K562 (cell line): ENCODE measurements around the gene IRAK2. TPM values are rescaled to one million over a fixed set of nuclear protein-coding genes. Genes with fewer than 3 reads are reported as not detected.

ENCODE experiments used
- BRD9 ChIP-seq: fragments of 450-650 bp; IDR thresholded peaks from 2 replicates; pipeline ENCODE4 v1.6.1; 2018; ENCODE audit warnings: low read depth; ENCODE audit not compliant: partially characterized antibody
- CCNT2 ChIP-seq: IDR thresholded peaks from 2 replicates; pipeline ENCODE4 v1.6.1; 2011; ENCODE audit warnings: borderline replicate concordance, low read depth, mild to moderate bottlenecking, moderate library complexity, mixed read lengths, low read length; ENCODE audit not compliant: insufficient read length; ENCODE audit errors: extremely low read depth
- GTF2F1 ChIP-seq: IDR thresholded peaks from 2 replicates; pipeline ENCODE4 v1.6.1; 2011; ENCODE audit warnings: low read depth, low read length, improper control_type of control experiment
- SP2 ChIP-seq: IDR thresholded peaks from 2 replicates; pipeline ENCODE4 v1.6.1; 2011; ENCODE audit warnings: mild to moderate bottlenecking, low read depth, low read length, moderate library complexity; ENCODE audit not compliant: poor library complexity, severe bottlenecking; ENCODE audit errors: extremely low read depth
- TARDBP ChIP-seq: fragments of 450-650 bp; IDR thresholded peaks from 2 replicates; pipeline ENCODE4 v1.6.1; 2016
- ZNF354B ChIP-seq: fragments of 250-450 bp; sonication (Bioruptor Pico); IDR thresholded peaks from 2 replicates; pipeline ENCODE4 v1.4.0; 2020
- polyA plus RNA-seq, 8 experiments: library from polyadenylated mRNA; depleted of rRNA in 4 of 8; stranded (reverse) in 5 of 8; unstranded in 3 of 8; fragments of >200 nt; fragmentation: Nextera tagmentation in 2 of 8; fragmentation: Illumina TruSeq in 1 of 8; extraction: Ambion mirVana in 2 of 8; extraction: Trizol in 1 of 8; gene quantifications; 2 replicates each; pipeline versions ENCODE4 v1.2.1 to v1.2.3, GENCODE V29; 2011 to 2014; ENCODE audit warnings: inconsistent platforms in 1 of 8, missing spikeins in 1 of 8
- total RNA-seq, 7 experiments: library from RNA; depleted of rRNA in 6 of 7; stranded (reverse); fragments of >200 nt in 6 of 7; fragmentation: Illumina TruSeq in 2 of 7; extraction: Trizol in 2 of 7; gene quantifications; 2 replicates each; pipeline versions ENCODE4 v1.2.1 to v1.2.3, GENCODE V29; 2011 to 2021; ENCODE audit warnings: low replicate concordance in 1 of 7
- TF ChIP-seq, protein P1 (sequence below): fragments of 200-800 bp; sonication (Bioruptor generic); IDR thresholded peaks from 2 replicates; pipeline ENCODE4 v1.6.1; 2016; ENCODE audit warnings: missing genetic modification characterization, missing compliant biosample characterization
- TF ChIP-seq, protein P2 (sequence below), 2 experiments: fragments of 200-800 bp in 1 of 2; sonication (Bioruptor generic) in 1 of 2; sonication (generic) in 1 of 2; formaldehyde crosslinking in 1 of 2; IDR thresholded peaks in 1 of 2; conservative IDR thresholded peaks in 1 of 2; 2 replicates each; pipeline versions ENCODE4 v1.5.0 to v1.6.1; 2016 to 2020; ENCODE audit warnings: missing compliant biosample characterization in 1 of 2, missing genetic modification characterization in 1 of 2, missing genetic modification reagents in 1 of 2
- TF ChIP-seq, protein P3 (sequence below), 2 experiments: IDR thresholded peaks in 1 of 2; conservative IDR thresholded peaks in 1 of 2; 2 replicates each; pipeline ENCODE4 v1.6.1; 2016; ENCODE audit warnings: low read depth in 2 of 2, mild to moderate bottlenecking in 1 of 2, missing compliant biosample characterization in 1 of 2, missing genetic modification characterization in 1 of 2, moderate library complexity in 1 of 2
- TF ChIP-seq, protein P4 (sequence below): fragments of 450-650 bp; IDR thresholded peaks from 2 replicates; pipeline ENCODE4 v1.6.1; 2017; ENCODE audit warnings: antibody characterized with exemption, mild to moderate bottlenecking

The IRAK2 gene
- total and polyA plus RNA-seq, 9 of the 15 experiments (the other 6 are each of a cell fraction or from before 2014, with no cell fraction given), result 0.42 to 4.4 (median 2.7) TPM

DNA sequence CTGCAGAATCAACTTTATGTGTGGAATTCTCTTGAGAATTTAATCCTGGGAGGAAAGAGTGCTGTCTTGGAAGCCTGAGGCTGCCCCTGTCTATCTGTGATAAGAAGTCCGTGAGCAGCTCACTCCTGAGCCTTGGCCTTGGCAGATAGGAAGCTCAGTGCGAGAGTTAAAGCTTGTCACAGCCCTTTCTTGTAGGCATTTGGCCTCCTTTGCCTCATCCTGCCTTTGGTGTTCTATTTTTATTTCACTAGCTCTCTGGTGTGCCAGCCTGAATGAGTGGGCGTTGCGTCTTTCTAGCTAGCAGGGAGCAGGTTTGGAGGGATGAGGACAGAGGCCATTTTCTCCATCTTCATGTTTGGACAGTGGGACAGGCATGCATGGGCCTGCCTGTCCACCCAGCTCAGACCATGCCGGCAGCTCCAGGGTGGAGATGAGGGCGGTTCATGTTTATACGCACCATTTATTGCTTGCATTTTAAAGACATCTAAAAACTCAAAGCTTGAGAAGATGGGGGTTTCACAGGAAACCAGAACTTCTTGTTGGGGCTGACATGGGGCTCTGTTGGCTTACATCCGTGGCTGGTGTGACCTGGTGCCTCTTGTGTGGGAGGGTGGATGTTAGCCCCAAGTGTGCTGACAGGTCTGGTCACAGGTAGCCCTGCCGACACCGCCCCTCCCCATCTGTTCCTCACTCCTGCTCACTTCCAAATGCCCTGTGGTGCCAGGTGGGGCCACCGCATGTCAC is 29.8 kb downstream of the IRAK2 start (continued):
- TF ChIP-seq CCNT2 (no peak), SP2 (no peak), ZNF354B (no peak), TARDBP (no peak), GTF2F1 (no peak), BRD9 (no peak)
- TF ChIP-seq, protein P1, sequence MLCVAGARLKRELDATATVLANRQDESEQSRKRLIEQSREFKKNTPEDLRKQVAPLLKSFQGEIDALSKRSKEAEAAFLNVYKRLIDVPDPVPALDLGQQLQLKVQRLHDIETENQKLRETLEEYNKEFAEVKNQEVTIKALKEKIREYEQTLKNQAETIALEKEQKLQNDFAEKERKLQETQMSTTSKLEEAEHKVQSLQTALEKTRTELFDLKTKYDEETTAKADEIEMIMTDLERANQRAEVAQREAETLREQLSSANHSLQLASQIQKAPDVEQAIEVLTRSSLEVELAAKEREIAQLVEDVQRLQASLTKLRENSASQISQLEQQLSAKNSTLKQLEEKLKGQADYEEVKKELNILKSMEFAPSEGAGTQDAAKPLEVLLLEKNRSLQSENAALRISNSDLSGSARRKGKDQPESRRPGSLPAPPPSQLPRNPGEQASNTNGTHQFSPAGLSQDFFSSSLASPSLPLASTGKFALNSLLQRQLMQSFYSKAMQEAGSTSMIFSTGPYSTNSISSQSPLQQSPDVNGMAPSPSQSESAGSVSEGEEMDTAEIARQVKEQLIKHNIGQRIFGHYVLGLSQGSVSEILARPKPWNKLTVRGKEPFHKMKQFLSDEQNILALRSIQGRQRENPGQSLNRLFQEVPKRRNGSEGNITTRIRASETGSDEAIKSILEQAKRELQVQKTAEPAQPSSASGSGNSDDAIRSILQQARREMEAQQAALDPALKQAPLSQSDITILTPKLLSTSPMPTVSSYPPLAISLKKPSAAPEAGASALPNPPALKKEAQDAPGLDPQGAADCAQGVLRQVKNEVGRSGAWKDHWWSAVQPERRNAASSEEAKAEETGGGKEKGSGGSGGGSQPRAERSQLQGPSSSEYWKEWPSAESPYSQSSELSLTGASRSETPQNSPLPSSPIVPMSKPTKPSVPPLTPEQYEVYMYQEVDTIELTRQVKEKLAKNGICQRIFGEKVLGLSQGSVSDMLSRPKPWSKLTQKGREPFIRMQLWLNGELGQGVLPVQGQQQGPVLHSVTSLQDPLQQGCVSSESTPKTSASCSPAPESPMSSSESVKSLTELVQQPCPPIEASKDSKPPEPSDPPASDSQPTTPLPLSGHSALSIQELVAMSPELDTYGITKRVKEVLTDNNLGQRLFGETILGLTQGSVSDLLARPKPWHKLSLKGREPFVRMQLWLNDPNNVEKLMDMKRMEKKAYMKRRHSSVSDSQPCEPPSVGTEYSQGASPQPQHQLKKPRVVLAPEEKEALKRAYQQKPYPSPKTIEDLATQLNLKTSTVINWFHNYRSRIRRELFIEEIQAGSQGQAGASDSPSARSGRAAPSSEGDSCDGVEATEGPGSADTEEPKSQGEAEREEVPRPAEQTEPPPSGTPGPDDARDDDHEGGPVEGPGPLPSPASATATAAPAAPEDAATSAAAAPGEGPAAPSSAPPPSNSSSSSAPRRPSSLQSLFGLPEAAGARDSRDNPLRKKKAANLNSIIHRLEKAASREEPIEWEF, result peak; percentile 75; the same call in 1 of the 2 replicates
- TF ChIP-seq, protein P2, sequence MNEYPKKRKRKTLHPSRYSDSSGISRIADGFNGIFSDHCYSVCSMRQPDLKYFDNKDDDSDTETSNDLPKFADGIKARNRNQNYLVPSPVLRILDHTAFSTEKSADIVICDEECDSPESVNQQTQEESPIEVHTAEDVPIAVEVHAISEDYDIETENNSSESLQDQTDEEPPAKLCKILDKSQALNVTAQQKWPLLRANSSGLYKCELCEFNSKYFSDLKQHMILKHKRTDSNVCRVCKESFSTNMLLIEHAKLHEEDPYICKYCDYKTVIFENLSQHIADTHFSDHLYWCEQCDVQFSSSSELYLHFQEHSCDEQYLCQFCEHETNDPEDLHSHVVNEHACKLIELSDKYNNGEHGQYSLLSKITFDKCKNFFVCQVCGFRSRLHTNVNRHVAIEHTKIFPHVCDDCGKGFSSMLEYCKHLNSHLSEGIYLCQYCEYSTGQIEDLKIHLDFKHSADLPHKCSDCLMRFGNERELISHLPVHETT (CRISPR knock-in tag; conservative IDR thresholded peaks at IDR 0.05 in 1 of 2, IDR thresholded peaks at IDR 0.05 in 1 of 2), result peak in 1 of 2 experiments; percentile 44; a peak in 1 of 4 replicates
- TF ChIP-seq, protein P3, sequence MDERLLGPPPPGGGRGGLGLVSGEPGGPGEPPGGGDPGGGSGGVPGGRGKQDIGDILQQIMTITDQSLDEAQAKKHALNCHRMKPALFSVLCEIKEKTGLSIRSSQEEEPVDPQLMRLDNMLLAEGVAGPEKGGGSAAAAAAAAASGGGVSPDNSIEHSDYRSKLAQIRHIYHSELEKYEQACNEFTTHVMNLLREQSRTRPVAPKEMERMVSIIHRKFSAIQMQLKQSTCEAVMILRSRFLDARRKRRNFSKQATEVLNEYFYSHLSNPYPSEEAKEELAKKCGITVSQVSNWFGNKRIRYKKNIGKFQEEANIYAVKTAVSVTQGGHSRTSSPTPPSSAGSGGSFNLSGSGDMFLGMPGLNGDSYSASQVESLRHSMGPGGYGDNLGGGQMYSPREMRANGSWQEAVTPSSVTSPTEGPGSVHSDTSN (CRISPR knock-in tag; IDR thresholded peaks at IDR 0.05; ENCODE audit: low read depth), result no peak
- TF ChIP-seq, protein P3 (tag; conservative IDR thresholded peaks at IDR 0.05; ENCODE audit: low read depth), result 0 out of 2 replicates have a peak, but pooled peaks have one; percentile 9
- TF ChIP-seq, protein P4, sequence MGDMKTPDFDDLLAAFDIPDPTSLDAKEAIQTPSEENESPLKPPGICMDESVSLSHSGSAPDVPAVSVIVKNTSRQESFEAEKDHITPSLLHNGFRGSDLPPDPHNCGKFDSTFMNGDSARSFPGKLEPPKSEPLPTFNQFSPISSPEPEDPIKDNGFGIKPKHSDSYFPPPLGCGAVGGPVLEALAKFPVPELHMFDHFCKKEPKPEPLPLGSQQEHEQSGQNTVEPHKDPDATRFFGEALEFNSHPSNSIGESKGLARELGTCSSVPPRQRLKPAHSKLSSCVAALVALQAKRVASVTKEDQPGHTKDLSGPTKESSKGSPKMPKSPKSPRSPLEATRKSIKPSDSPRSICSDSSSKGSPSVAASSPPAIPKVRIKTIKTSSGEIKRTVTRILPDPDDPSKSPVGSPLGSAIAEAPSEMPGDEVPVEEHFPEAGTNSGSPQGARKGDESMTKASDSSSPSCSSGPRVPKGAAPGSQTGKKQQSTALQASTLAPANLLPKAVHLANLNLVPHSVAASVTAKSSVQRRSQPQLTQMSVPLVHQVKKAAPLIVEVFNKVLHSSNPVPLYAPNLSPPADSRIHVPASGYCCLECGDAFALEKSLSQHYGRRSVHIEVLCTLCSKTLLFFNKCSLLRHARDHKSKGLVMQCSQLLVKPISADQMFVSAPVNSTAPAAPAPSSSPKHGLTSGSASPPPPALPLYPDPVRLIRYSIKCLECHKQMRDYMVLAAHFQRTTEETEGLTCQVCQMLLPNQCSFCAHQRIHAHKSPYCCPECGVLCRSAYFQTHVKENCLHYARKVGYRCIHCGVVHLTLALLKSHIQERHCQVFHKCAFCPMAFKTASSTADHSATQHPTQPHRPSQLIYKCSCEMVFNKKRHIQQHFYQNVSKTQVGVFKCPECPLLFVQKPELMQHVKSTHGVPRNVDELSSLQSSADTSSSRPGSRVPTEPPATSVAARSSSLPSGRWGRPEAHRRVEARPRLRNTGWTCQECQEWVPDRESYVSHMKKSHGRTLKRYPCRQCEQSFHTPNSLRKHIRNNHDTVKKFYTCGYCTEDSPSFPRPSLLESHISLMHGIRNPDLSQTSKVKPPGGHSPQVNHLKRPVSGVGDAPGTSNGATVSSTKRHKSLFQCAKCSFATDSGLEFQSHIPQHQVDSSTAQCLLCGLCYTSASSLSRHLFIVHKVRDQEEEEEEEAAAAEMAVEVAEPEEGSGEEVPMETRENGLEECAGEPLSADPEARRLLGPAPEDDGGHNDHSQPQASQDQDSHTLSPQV, result peak; percentile 89
